HCT116 (cell line): ENCODE data around the gene UBE2S. TPM values are rescaled to one million over a fixed set of nuclear protein-coding genes. Genes with fewer than 3 reads are reported as not detected.

Experiments
- ATAC-seq: fragments of 200-7000 bp; cut with Tn5 transposase; 2 replicates; pipeline ENCODE4 v1.9.1; 2020; ENCODE audit warnings: mild to moderate bottlenecking, moderate library complexity
- BruUV-seq: library from RNA; stranded (reverse); fragments of 400-500 nt; replicated peaks from 2 replicates; lab custom pipeline; 2021; lab: Mats Ljungman, UMichigan
- CTCF ChIA-PET: fragments of 300-600 bp; sonication (Branson Sonifier 250); formaldehyde crosslinking; loops from one replicate; lab custom pipeline; 2021; ENCODE audit warnings: antibody characterized with exemption; lab: Charles Lee
- POLR2A ChIA-PET: fragments of 300-600, 350-600 bp; sonication (Branson Sonifier 250); formaldehyde crosslinking; loops from one replicate; lab custom pipeline; 2021; ENCODE audit warnings: antibody characterized with exemption; lab: Charles Lee
- RAD21 ChIA-PET, 2 experiments: fragments of 300-600 bp; sonication (Branson Sonifier 250); formaldehyde crosslinking; loops; one replicate each; lab custom pipeline; 2023; ENCODE audit warnings: low total read pairs in 2 of 2; ENCODE audit not compliant: uncharacterized antibody in 2 of 2, unreplicated experiment in 2 of 2, low non-redundant PET in 1 of 2; lab: Charles Lee
- DNase-seq: peaks from one replicate; pipeline ENCODE4 v3.0.0-alpha.2; 2010; ENCODE audit warnings: low read depth, low spot score
- H2AFZ ChIP-seq: fragments of 200-600 bp; shearing (Covaris generic), sonication (generic); 2 replicates; pipeline ENCODE4 v1.6.1; 2017; ENCODE audit warnings: low read depth, mixed run types, mixed read lengths, antibody characterized with exemption, low read length; ENCODE audit not compliant: poor library complexity, severe bottlenecking
- H3K27ac ChIP-seq: 2 replicates; pipeline ENCODE4 v1.5.1; 2012; ENCODE audit warnings: low read depth, low read length
- H3K27me3 ChIP-seq: fragments of 200-600 bp; sonication (generic); 2 replicates; pipeline ENCODE4 v1.6.1; 2016; ENCODE audit warnings: mixed run types, low read length, mixed read lengths; ENCODE audit not compliant: insufficient read depth
- H3K36me3 ChIP-seq, 2 experiments: fragments of 200-500 bp in 1 of 2; fragments of 200-600 bp in 1 of 2; sonication (Bioruptor generic) in 1 of 2; sonication (generic) in 1 of 2; 2 replicates each; pipeline versions ENCODE4 v1.5.1 to v1.6.1; 2014 to 2016; ENCODE audit warnings: low read length in 2 of 2, inconsistent platforms in 1 of 2, mixed read lengths in 1 of 2, mixed run types in 1 of 2; ENCODE audit not compliant: insufficient read depth in 2 of 2, control insufficient read depth in 1 of 2
- H3K4me1 ChIP-seq, 2 experiments: fragments of 200-600 bp in 1 of 2; sonication (generic) in 1 of 2; 2 replicates each; pipeline versions ENCODE4 v1.5.1 to v1.6.1; 2012 to 2017; ENCODE audit warnings: low read length in 2 of 2, inconsistent platforms in 1 of 2, mild to moderate bottlenecking in 1 of 2, mixed read lengths in 1 of 2, mixed run types in 1 of 2, moderate library complexity in 1 of 2; ENCODE audit not compliant: insufficient read depth in 2 of 2, control insufficient read depth in 1 of 2
- H3K4me2 ChIP-seq: fragments of 200-600 bp; sonication (generic); 2 replicates; pipeline ENCODE4 v1.6.1; 2017; ENCODE audit warnings: mixed run types, low read length, mixed read lengths
- H3K4me3 ChIP-seq, 2 experiments: fragments of 200-600 bp in 1 of 2; sonication (generic) in 1 of 2; replicated peaks in 1 of 2; 2 replicates each; pipeline ENCODE4 v1.5.1; 2011 to 2016; ENCODE audit warnings: low read length in 2 of 2, control low read depth in 1 of 2, low read depth in 1 of 2, mild to moderate bottlenecking in 1 of 2, mixed read lengths in 1 of 2, mixed run types in 1 of 2
- H3K79me2 ChIP-seq: fragments of 200-600 bp; sonication (generic); 2 replicates; pipeline ENCODE4 v1.6.1; 2017; ENCODE audit warnings: mild to moderate bottlenecking, mixed run types, low read length, moderate library complexity, mixed read lengths; ENCODE audit not compliant: insufficient read depth
- H3K9ac ChIP-seq: fragments of 200-600 bp; sonication (generic); 2 replicates; pipeline ENCODE4 v1.6.1; 2016; ENCODE audit warnings: low read length, mixed read lengths
- H3K9me2 ChIP-seq: fragments of 200-600 bp; sonication (generic), shearing (Covaris generic); 2 replicates; pipeline ENCODE4 v1.6.1; 2017; ENCODE audit warnings: mixed run types, mild to moderate bottlenecking, moderate library complexity; ENCODE audit not compliant: insufficient read depth
- H3K9me3 ChIP-seq, 2 experiments: fragments of 200-500 bp in 1 of 2; fragments of 200-600 bp in 1 of 2; sonication (Bioruptor generic) in 1 of 2; sonication (generic) in 1 of 2; 2 replicates each; pipeline ENCODE4 v1.6.1; 2014 to 2017; ENCODE audit warnings: low read length in 2 of 2, mixed read lengths in 2 of 2, inconsistent platforms in 1 of 2, low read depth in 1 of 2, mild to moderate bottlenecking in 1 of 2, mixed run types in 1 of 2, moderate library complexity in 1 of 2; ENCODE audit not compliant: control insufficient read depth in 1 of 2, insufficient read depth in 1 of 2
- H4K20me1 ChIP-seq: fragments of 200-600 bp; sonication (generic), shearing (Covaris generic); 2 replicates; pipeline ENCODE4 v1.6.1; 2017; ENCODE audit warnings: mixed run types, mild to moderate bottlenecking, moderate library complexity; ENCODE audit not compliant: insufficient read depth
- CBX3 ChIP-seq: IDR thresholded peaks from 2 replicates; pipeline ENCODE4 v1.6.1; 2012; ENCODE audit warnings: low read depth
- CTCF ChIP-seq, 3 experiments: fragments of 200-600 bp in 1 of 3; sonication (generic) in 1 of 3; IDR thresholded peaks in 2 of 3; conservative IDR thresholded peaks in 1 of 3; 2 replicates each; pipeline ENCODE4 v1.5.1; 2012 to 2017; ENCODE audit warnings: low read depth in 2 of 3, low read length in 2 of 3, antibody characterized with exemption in 1 of 3, borderline replicate concordance in 1 of 3, control low read depth in 1 of 3, mild to moderate bottlenecking in 1 of 3, mixed read lengths in 1 of 3, mixed run types in 1 of 3, moderate library complexity in 1 of 3; ENCODE audit not compliant: insufficient read depth in 1 of 3
- JUND ChIP-seq: IDR thresholded peaks from 2 replicates; pipeline ENCODE4 v1.6.1; 2012
- intact Hi-C: fragments of 100-400 bp; cut with micrococcal nuclease; formaldehyde crosslinking; loops from 2 replicates; pipeline ENCODE4 v1.10.0; 2022
- total RNA-seq: library from RNA; stranded (reverse); gene quantifications from one replicate; pipeline ENCODE4 v1.2.1, GENCODE V29; 2021; ENCODE audit not compliant: unreplicated experiment
- TF ChIP-seq, protein P1 (sequence below): IDR thresholded peaks from 2 replicates; pipeline ENCODE4 v1.6.1; 2012; ENCODE audit warnings: low read depth
- TF ChIP-seq, protein P2 (sequence below): IDR thresholded peaks from 2 replicates; pipeline ENCODE4 v1.6.1; 2012

The UBE2S gene
- total RNA-seq, 1 experiment from 2014 or later: 515 TPM

GRCh38 chr19:55441692-55442321 lies 34.2 kb upstream of the UBE2S start:
- H3K4me3 ChIP-seq: no peak overlapping the region
- no peaks in the 10 kb centered on the region for H3K79me2 ChIP-seq
- no peaks in the 10 kb centered on the region for H3K9me3 ChIP-seq
- DNase-seq: no peak
- BruUV-seq: no TSS peak
- peaks cover 0 to 10% of the 10 kb centered on the region in 2 experiments; a peak in 2 of 4 replicates for H3K4me1 ChIP-seq
- no peak overlapping the region for H2AFZ ChIP-seq
- no peaks in the 10 kb centered on the region for H3K9me2 ChIP-seq
- H3K4me2 ChIP-seq: peak overlapping the region; percentile 40
- RAD21 ChIA-PET: no interaction called here
- TF ChIP-seq, protein P1, sequence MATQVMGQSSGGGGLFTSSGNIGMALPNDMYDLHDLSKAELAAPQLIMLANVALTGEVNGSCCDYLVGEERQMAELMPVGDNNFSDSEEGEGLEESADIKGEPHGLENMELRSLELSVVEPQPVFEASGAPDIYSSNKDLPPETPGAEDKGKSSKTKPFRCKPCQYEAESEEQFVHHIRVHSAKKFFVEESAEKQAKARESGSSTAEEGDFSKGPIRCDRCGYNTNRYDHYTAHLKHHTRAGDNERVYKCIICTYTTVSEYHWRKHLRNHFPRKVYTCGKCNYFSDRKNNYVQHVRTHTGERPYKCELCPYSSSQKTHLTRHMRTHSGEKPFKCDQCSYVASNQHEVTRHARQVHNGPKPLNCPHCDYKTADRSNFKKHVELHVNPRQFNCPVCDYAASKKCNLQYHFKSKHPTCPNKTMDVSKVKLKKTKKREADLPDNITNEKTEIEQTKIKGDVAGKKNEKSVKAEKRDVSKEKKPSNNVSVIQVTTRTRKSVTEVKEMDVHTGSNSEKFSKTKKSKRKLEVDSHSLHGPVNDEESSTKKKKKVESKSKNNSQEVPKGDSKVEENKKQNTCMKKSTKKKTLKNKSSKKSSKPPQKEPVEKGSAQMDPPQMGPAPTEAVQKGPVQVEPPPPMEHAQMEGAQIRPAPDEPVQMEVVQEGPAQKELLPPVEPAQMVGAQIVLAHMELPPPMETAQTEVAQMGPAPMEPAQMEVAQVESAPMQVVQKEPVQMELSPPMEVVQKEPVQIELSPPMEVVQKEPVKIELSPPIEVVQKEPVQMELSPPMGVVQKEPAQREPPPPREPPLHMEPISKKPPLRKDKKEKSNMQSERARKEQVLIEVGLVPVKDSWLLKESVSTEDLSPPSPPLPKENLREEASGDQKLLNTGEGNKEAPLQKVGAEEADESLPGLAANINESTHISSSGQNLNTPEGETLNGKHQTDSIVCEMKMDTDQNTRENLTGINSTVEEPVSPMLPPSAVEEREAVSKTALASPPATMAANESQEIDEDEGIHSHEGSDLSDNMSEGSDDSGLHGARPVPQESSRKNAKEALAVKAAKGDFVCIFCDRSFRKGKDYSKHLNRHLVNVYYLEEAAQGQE: no peak
- TF ChIP-seq, protein P2, sequence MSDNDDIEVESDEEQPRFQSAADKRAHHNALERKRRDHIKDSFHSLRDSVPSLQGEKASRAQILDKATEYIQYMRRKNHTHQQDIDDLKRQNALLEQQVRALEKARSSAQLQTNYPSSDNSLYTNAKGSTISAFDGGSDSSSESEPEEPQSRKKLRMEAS: peak; percentile 58; the same call in 1 of the 2 replicates
- no peak for TF ChIP-seq CTCF (IDR thresholded peaks at IDR 0.05 in 2 of 3, conservative IDR thresholded peaks at IDR 0.05 in 1 of 3; ENCODE audit: borderline replicate concordance in 1 of 3, insufficient read depth in 1 of 3, low read depth in 2 of 3, low read length in 2 of 3)
- TF ChIP-seq JUND: no peak
- TF ChIP-seq CBX3: no peak
- TF ChIP-seq, all 23 proteins: peak for 1
- intact Hi-C loops: loop anchor here (10.0 kb wide), 1 partner anchor 227 kb away; no protein-coding TSS in a partner anchor
- Histone ChIP-seq H3K9ac (no peak overlapping the region), H3K27ac (no peak overlapping the region), H3K27me3 (peaks cover 19% of the 10 kb centered on the region; the same call in 1 of the 2 replicates), H3K36me3 (no peaks in the 10 kb centered on the region), H4K20me1 (no peaks in the 10 kb centered on the region)
- peak; percentile 72 for ATAC-seq
- CTCF ChIA-PET: no interaction called here
- POLR2A ChIA-PET: no interaction called here
